ENCODE measurements around the gene SUCO. TPM values are rescaled to one million over a fixed set of nuclear protein-coding genes. Genes with fewer than 3 reads are reported as not detected.

Gene SUCO
- total RNA-seq, 2 donors from 2014 or later, result 62.2 TPM

DNA sequence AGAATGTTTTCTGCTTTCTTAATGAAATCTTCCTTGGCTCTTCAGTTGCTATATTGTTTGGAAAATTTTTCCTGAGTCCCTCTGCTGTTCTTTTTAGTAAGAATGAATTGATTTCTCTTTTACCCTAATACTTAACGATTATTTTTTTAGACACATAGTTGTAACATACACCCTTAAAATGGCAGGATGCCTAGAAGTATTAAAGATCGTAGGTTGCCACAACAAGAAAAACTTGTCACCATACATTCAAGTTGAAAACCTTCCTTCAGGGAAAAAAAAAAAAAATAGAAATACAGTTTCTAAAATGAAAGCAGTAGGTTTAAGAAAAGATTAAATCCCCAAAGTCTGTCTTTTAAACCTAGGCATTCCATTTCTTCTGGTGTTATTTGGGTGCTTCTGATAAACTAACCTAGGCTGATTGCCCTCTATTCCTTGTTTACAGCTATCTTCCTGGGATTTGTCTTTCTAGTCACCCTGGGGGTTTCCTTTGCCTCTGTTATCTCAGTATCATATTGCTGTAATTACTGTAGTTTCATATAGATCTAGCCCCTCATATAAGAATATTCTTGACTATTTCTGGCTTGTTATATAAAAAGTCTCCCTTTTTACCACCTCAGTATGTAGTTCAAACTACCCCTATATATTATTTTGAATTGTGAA, 16.8 kb downstream of the SUCO start:
- no peak overlapping the region for H3K9ac ChIP-seq (ENCODE audit: extremely low read depth, low read length, poor library complexity, severe bottlenecking)

DNA sequence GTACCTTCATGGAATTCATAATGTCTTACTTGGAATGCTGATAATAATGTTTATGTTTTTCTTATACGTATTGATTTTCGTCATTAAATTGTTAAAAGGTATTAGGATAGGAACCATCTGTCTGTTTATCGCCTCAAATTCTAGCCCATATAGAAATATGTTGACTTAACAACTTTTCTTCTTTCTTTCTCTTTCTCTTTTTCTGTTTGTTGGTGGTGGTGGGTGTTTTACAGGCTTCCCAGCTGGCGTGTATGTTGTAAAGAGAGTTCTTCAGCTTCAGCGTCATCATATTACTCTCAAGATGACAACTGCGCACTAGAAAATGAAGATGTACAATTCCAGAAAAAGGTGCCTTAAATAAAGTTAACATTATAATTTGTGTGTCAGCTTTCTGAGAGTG, 18.3 kb downstream of the SUCO start:
- peaks cover 10% of the 10 kb centered on the region for H3K36me3 Mint-ChIP-seq (ENCODE audit: low read depth)
- TF ChIP-seq, protein P1, sequence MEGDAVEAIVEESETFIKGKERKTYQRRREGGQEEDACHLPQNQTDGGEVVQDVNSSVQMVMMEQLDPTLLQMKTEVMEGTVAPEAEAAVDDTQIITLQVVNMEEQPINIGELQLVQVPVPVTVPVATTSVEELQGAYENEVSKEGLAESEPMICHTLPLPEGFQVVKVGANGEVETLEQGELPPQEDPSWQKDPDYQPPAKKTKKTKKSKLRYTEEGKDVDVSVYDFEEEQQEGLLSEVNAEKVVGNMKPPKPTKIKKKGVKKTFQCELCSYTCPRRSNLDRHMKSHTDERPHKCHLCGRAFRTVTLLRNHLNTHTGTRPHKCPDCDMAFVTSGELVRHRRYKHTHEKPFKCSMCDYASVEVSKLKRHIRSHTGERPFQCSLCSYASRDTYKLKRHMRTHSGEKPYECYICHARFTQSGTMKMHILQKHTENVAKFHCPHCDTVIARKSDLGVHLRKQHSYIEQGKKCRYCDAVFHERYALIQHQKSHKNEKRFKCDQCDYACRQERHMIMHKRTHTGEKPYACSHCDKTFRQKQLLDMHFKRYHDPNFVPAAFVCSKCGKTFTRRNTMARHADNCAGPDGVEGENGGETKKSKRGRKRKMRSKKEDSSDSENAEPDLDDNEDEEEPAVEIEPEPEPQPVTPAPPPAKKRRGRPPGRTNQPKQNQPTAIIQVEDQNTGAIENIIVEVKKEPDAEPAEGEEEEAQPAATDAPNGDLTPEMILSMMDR (conservative IDR thresholded peaks at IDR 0.05), result no peak
- H3K27ac ChIP-seq (ENCODE audit: low read depth, low read length), result no peak overlapping the region
- H3K4me1 Mint-ChIP-seq, result peaks cover 66% of the 10 kb centered on the region
- H3K36me3 ChIP-seq (ENCODE audit: control insufficient read depth, insufficient read depth, low read length), result peaks cover 24% of the 10 kb centered on the region
- peaks cover 25% of the 10 kb centered on the region for H3K4me1 ChIP-seq (ENCODE audit: control insufficient read depth, insufficient read depth, low read length)
- 87 to 100% methylated on average over 1 to 5 of the region's 6 CpGs for WGBS, 2 experiments (ENCODE audit: insufficient coverage in 1 of 2, insufficient read length in 1 of 2)
- peak overlapping the region; percentile 6 for H3K4me3 Mint-ChIP-seq
- no peak overlapping the region for H3K9ac ChIP-seq (ENCODE audit: extremely low read depth, low read length, poor library complexity, severe bottlenecking)
- H3K27me3 Mint-ChIP-seq (ENCODE audit: insufficient read depth), result no peaks in the 10 kb centered on the region
- no peaks in the 10 kb centered on the region for H3K27me3 ChIP-seq (ENCODE audit: control insufficient read depth, insufficient read depth, low read length, poor library complexity, severe bottlenecking)
- no peaks in the 10 kb centered on the region for H3K9me3 Mint-ChIP-seq
- H3K27ac Mint-ChIP-seq, result no peak overlapping the region
- H3K9me3 ChIP-seq (ENCODE audit: control insufficient read depth, low read length), result no peaks in the 10 kb centered on the region
- H3K4me3 ChIP-seq (ENCODE audit: low read length), result peak overlapping the region; percentile 68
- DNase-seq, result no peak

More for the DNA sequence above, 16.8 kb downstream of the SUCO start:
- peaks cover 54% of the 10 kb centered on the region for H3K4me1 Mint-ChIP-seq
- peak overlapping the region; percentile 17 for H3K4me3 Mint-ChIP-seq
- TF ChIP-seq, protein P1 (conservative IDR thresholded peaks at IDR 0.05), result no peak
- Histone ChIP-seq H3K9me3 (ENCODE audit: control insufficient read depth, low read length) (no peaks in the 10 kb centered on the region), H3K27me3 (ENCODE audit: control insufficient read depth, insufficient read depth, low read length, poor library complexity, severe bottlenecking) (no peaks in the 10 kb centered on the region), H3K36me3 (ENCODE audit: control insufficient read depth, insufficient read depth, low read length) (peaks cover 18% of the 10 kb centered on the region), H3K4me1 (ENCODE audit: control insufficient read depth, insufficient read depth, low read length) (peaks cover 25% of the 10 kb centered on the region), H3K4me3 (ENCODE audit: low read length) (peak overlapping the region; percentile 66), H3K27ac (ENCODE audit: low read depth, low read length) (no peak overlapping the region)
- H3K9me3 Mint-ChIP-seq, result no peaks in the 10 kb centered on the region
- no peak for DNase-seq
- H3K27me3 Mint-ChIP-seq (ENCODE audit: insufficient read depth), result no peaks in the 10 kb centered on the region
- H3K27ac Mint-ChIP-seq, result peak overlapping the region; percentile 52
- peaks cover under 1% of the 10 kb centered on the region for H3K36me3 Mint-ChIP-seq (ENCODE audit: low read depth)
- 57% methylated on average over 1 of the region's 2 CpGs; no CpG with 5 or more reads in 1 of the 2 experiments for WGBS, 2 experiments (ENCODE audit: insufficient coverage in 1 of 2, insufficient read length in 1 of 2)

DNA sequence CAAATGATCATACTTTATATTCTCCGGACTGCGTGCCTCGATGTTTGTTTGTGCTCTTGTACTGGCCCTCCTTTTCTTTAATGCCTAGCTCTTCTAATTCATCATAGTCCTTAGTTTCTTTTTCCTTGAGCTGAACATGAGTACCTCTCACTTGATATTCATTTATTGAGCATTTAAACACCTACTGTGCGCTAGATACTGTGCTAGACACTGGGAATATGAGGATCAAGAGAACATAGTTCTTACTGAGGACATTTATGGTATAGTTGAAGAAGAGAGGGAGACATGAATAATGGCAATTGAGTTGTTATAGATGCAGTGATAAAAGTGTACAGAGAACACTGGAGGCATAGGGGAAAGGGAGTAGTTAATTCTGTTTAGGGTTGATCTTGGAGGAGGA, 22.0 kb downstream of the SUCO start:
- Mint-ChIP-seq H3K36me3 (ENCODE audit: low read depth) (peaks cover 20% of the 10 kb centered on the region), H3K4me3 (no peak overlapping the region), H3K27ac (no peak overlapping the region), H3K9me3 (no peaks in the 10 kb centered on the region), H3K4me1 (peaks cover 54% of the 10 kb centered on the region), H3K27me3 (ENCODE audit: insufficient read depth) (no peaks in the 10 kb centered on the region)
- TF ChIP-seq, protein P1 (conservative IDR thresholded peaks at IDR 0.05), result no peak
- 97 to 100% methylated on average over 4 of the region's 4 CpGs for WGBS, 2 experiments (ENCODE audit: insufficient coverage in 1 of 2, insufficient read length in 1 of 2)
- Histone ChIP-seq H3K4me3 (ENCODE audit: low read length) (no peak overlapping the region), H3K27me3 (ENCODE audit: control insufficient read depth, insufficient read depth, low read length, poor library complexity, severe bottlenecking) (no peaks in the 10 kb centered on the region), H3K36me3 (ENCODE audit: control insufficient read depth, insufficient read depth, low read length) (peaks cover 54% of the 10 kb centered on the region), H3K9me3 (ENCODE audit: control insufficient read depth, low read length) (no peaks in the 10 kb centered on the region), H3K4me1 (ENCODE audit: control insufficient read depth, insufficient read depth, low read length) (peaks cover 12% of the 10 kb centered on the region), H3K27ac (ENCODE audit: low read depth, low read length) (no peak overlapping the region), H3K9ac (ENCODE audit: extremely low read depth, low read length, poor library complexity, severe bottlenecking) (no peak overlapping the region)
- DNase-seq, result no peak

Measured in endodermal cell (in vitro differentiated cells).